ENCODE data around the gene TM7SF2.

The TM7SF2 gene

DNA sequence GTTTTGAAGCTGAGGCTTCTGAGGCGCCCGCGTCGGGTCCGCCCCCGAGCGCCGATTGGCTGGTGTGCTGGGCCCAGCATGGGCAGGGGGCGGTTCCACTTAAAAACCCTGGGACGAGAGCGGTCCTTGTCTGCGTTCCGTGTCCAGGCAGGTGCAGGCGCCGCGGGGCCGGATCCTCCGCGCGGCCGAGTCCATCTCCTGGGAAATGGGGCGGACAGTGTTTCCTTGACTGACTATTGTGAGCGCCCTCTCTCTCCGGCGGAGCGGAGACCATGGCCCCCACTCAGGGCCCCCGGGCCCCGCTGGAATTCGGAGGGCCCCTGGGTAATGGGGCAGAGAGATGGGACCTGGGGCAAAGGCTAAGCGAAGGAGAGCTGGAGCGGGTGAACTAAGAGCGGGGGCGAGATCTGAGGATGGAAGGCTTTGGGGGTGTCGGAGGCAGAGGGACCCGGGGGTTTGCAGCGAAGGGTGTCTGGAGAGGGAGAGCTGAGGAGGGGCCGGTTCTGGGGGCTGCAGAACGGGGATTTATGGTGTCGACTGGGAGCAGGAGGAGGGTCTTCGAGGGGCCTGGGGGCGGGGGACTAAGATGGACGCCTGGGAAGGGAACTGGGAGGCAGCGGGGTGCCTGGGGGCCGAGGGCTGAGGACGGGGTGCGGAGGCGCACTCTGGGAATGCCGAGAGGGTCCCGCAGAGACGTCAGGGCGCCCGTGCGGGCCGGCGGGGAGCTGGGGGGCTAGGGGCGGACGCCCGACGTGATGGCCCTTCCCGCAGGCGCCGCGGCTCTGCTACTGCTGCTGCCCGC is at the start of gene TM7SF2:
TM7SF2 (plus strand) TSS at position 129 of the 802 bp plus-strand sequence; CDS start at position 273, 144 bp downstream.
- Histone ChIP-seq H3K9me3 (ENCODE audit: insufficient read depth, low read length) (no peaks in the 10 kb centered on the region), H3K4me3 (ENCODE audit: insufficient read length, low read depth) (peak within 1 kb of the TSS; percentile 78), H3K27me3 (ENCODE audit: insufficient read depth, insufficient read length) (no peaks in the 10 kb centered on the region), H3K36me3 (ENCODE audit: insufficient read depth, insufficient read length, low read length) (peaks cover 61% of the 10 kb centered on the region), H3K9ac (ENCODE audit: insufficient read length, low read depth) (peak within 1 kb of the TSS; percentile 74), H3K4me1 (ENCODE audit: insufficient read depth, insufficient read length) (peaks cover 22% of the 10 kb centered on the region)
- TF ChIP-seq ZNF274 (IDR thresholded peaks at IDR 0.05; ENCODE audit: low read depth, low read length) (no peak), SUZ12 (IDR thresholded peaks at IDR 0.05; ENCODE audit: extremely low read depth, insufficient read depth, insufficient read length) (no peak), YY1 (IDR thresholded peaks at IDR 0.05; ENCODE audit: insufficient read depth, insufficient read length) (no peak)
- DNase-seq (ENCODE audit: low read depth, low spot score) = peak; percentile 94

DNA sequence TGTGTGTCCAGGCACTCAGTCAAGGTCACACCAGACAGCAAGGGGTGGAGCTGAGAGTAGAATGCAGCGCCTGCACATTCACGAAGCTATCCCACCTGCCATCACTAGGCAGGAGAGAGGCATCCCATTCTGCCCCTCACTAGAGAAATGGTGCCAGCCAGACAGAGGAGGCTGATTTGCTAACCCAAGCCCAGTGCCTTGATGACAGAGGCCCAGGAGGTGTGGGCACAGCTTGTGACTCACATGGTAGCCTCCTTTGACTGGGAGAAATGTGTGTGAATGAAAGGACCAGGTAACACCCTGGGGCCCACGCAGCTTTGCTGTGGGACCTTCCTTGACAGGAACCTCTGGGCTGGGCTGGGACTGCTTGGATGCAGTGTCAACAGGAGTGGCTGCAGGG is 48.1 kb upstream of the TM7SF2 start:
- Histone ChIP-seq H3K9me3 (ENCODE audit: insufficient read depth, low read length) (no peaks in the 10 kb centered on the region), H3K9ac (ENCODE audit: insufficient read length, low read depth) (no peak overlapping the region), H3K4me1 (ENCODE audit: insufficient read depth, insufficient read length) (peaks cover 17% of the 10 kb centered on the region), H3K27me3 (ENCODE audit: insufficient read depth, insufficient read length) (no peaks in the 10 kb centered on the region), H3K4me3 (ENCODE audit: insufficient read length, low read depth) (no peak overlapping the region), H3K36me3 (ENCODE audit: insufficient read depth, insufficient read length, low read length) (no peaks in the 10 kb centered on the region)
- no peak for TF ChIP-seq YY1 (IDR thresholded peaks at IDR 0.05; ENCODE audit: insufficient read depth, insufficient read length)
- no peak for DNase-seq (ENCODE audit: low read depth, low spot score)

DNA sequence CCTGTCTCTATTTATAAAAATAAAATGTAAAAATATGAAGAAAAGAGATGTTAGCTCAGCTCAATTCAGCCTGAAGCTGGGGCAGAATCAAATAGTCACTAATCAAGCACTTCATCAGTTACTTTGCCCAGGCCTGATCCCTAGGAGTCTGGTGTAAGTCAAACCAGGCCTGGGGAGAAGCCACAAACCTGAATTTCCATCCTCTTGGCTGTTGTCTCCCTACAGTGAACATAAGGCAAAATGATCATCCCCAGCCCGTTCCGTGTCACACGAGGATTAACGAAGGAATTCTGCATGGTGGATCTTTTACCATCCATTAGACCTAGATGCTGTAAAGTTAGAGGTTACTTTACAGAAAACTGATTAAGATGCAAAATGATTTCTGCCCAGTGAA is 46.8 kb upstream of the TM7SF2 start:
- Histone ChIP-seq H3K36me3 (ENCODE audit: insufficient read depth, insufficient read length, low read length) (no peaks in the 10 kb centered on the region), H3K4me1 (ENCODE audit: insufficient read depth, insufficient read length) (peaks cover 17% of the 10 kb centered on the region), H3K9ac (ENCODE audit: insufficient read length, low read depth) (no peak overlapping the region), H3K4me3 (ENCODE audit: insufficient read length, low read depth) (no peak overlapping the region), H3K9me3 (ENCODE audit: insufficient read depth, low read length) (no peaks in the 10 kb centered on the region), H3K27me3 (ENCODE audit: insufficient read depth, insufficient read length) (no peaks in the 10 kb centered on the region)
- no peak for TF ChIP-seq YY1 (IDR thresholded peaks at IDR 0.05; ENCODE audit: insufficient read depth, insufficient read length)
- no peak for TF ChIP-seq ZNF274 (IDR thresholded peaks at IDR 0.05; ENCODE audit: low read depth, low read length)
- TF ChIP-seq SUZ12 (IDR thresholded peaks at IDR 0.05; ENCODE audit: extremely low read depth, insufficient read depth, insufficient read length) = no peak
- no peak for DNase-seq (ENCODE audit: low read depth, low spot score)

- no peak overlapping the region for H3K9ac ChIP-seq (ENCODE audit: insufficient read length, low read depth)
- no peaks in the 10 kb centered on the region for H3K36me3 ChIP-seq (ENCODE audit: insufficient read depth, insufficient read length, low read length)
- no peak overlapping the region for H3K4me3 ChIP-seq (ENCODE audit: insufficient read length, low read depth)
- H3K4me1 ChIP-seq (ENCODE audit: insufficient read depth, insufficient read length) = peaks cover 17% of the 10 kb centered on the region
- no peak for DNase-seq (ENCODE audit: low read depth, low spot score)
- no peak for TF ChIP-seq SUZ12 (IDR thresholded peaks at IDR 0.05; ENCODE audit: extremely low read depth, insufficient read depth, insufficient read length)
- TF ChIP-seq YY1 (IDR thresholded peaks at IDR 0.05; ENCODE audit: insufficient read depth, insufficient read length) = no peak
- TF ChIP-seq ZNF274 (IDR thresholded peaks at IDR 0.05; ENCODE audit: low read depth, low read length) = no peak
- H3K27me3 ChIP-seq (ENCODE audit: insufficient read depth, insufficient read length) = no peaks in the 10 kb centered on the region
- no peaks in the 10 kb centered on the region for H3K9me3 ChIP-seq (ENCODE audit: insufficient read depth, low read length)
Observed at GRCh38 chr11:65065851-65066250, 45.8 kb upstream of the TM7SF2 start.

- DNase-seq (ENCODE audit: low read depth, low spot score) = no peak
- Histone ChIP-seq H3K9ac (ENCODE audit: insufficient read length, low read depth) (peak overlapping the region; percentile 34), H3K27me3 (ENCODE audit: insufficient read depth, insufficient read length) (no peaks in the 10 kb centered on the region), H3K4me1 (ENCODE audit: insufficient read depth, insufficient read length) (peaks cover 17% of the 10 kb centered on the region), H3K4me3 (ENCODE audit: insufficient read length, low read depth) (no peak overlapping the region), H3K9me3 (ENCODE audit: insufficient read depth, low read length) (no peaks in the 10 kb centered on the region), H3K36me3 (ENCODE audit: insufficient read depth, insufficient read length, low read length) (no peaks in the 10 kb centered on the region)
- no peak for TF ChIP-seq SUZ12 (IDR thresholded peaks at IDR 0.05; ENCODE audit: extremely low read depth, insufficient read depth, insufficient read length)
- no peak for TF ChIP-seq ZNF274 (IDR thresholded peaks at IDR 0.05; ENCODE audit: low read depth, low read length)
- TF ChIP-seq YY1 (IDR thresholded peaks at IDR 0.05; ENCODE audit: insufficient read depth, insufficient read length) = no peak
Observed at GRCh38 chr11:65066315-65066714, 45.4 kb upstream of the TM7SF2 start.

- Histone ChIP-seq H3K4me1 (ENCODE audit: insufficient read depth, insufficient read length) (peaks cover 17% of the 10 kb centered on the region), H3K36me3 (ENCODE audit: insufficient read depth, insufficient read length, low read length) (no peaks in the 10 kb centered on the region), H3K27me3 (ENCODE audit: insufficient read depth, insufficient read length) (no peaks in the 10 kb centered on the region), H3K9me3 (ENCODE audit: insufficient read depth, low read length) (no peaks in the 10 kb centered on the region), H3K9ac (ENCODE audit: insufficient read length, low read depth) (peak overlapping the region; percentile 34), H3K4me3 (ENCODE audit: insufficient read length, low read depth) (no peak overlapping the region)
- no peak for DNase-seq (ENCODE audit: low read depth, low spot score)
- TF ChIP-seq ZNF274 (IDR thresholded peaks at IDR 0.05; ENCODE audit: low read depth, low read length) = no peak
- TF ChIP-seq SUZ12 (IDR thresholded peaks at IDR 0.05; ENCODE audit: extremely low read depth, insufficient read depth, insufficient read length) = no peak
- no peak for TF ChIP-seq YY1 (IDR thresholded peaks at IDR 0.05; ENCODE audit: insufficient read depth, insufficient read length)
Observed at GRCh38 chr11:65066805-65067291, 44.8 kb upstream of the TM7SF2 start.

DNA sequence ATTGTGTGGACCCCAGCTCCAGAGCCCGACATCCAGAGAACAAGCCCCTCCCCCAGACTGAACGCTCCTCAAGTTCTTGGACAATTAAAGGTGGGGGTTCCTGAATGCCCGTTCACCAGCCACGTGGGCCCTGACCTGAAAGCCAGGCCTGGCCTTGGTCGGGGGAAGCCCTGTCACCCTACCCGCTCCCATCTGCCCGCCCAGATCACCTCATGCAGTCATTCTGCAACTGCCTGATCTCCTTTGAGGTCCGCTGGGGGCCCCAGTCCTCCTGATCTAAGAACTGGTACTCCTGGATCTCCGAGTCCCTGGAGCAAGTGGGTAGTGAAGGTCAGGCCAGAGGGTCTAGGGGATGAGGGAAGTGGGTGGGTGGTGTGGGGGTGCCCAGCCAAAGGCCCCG is 44.2 kb upstream of the TM7SF2 start:
- H3K4me1 ChIP-seq (ENCODE audit: insufficient read depth, insufficient read length) = peaks cover 17% of the 10 kb centered on the region
- no peak for TF ChIP-seq YY1 (IDR thresholded peaks at IDR 0.05; ENCODE audit: insufficient read depth, insufficient read length)
- TF ChIP-seq ZNF274 (IDR thresholded peaks at IDR 0.05; ENCODE audit: low read depth, low read length) = no peak
- no peak for TF ChIP-seq SUZ12 (IDR thresholded peaks at IDR 0.05; ENCODE audit: extremely low read depth, insufficient read depth, insufficient read length)
- DNase-seq (ENCODE audit: low read depth, low spot score) = no peak
- H3K9ac ChIP-seq (ENCODE audit: insufficient read length, low read depth) = no peak overlapping the region
- H3K36me3 ChIP-seq (ENCODE audit: insufficient read depth, insufficient read length, low read length) = no peaks in the 10 kb centered on the region
- no peak overlapping the region for H3K4me3 ChIP-seq (ENCODE audit: insufficient read length, low read depth)
- H3K9me3 ChIP-seq (ENCODE audit: insufficient read depth, low read length) = no peaks in the 10 kb centered on the region
- H3K27me3 ChIP-seq (ENCODE audit: insufficient read depth, insufficient read length) = no peaks in the 10 kb centered on the region
